Panc1 (cell line): ENCODE data around the gene RXFP3. TPM values are rescaled to one million over a fixed set of nuclear protein-coding genes. Genes with fewer than 3 reads are reported as not detected.

Experiments
- ATAC-seq: fragments of 200-7000 bp; cut with Tn5 transposase; 2 replicates; pipeline ENCODE4 v1.9.1; 2020; ENCODE audit warnings: mild to moderate bottlenecking, moderate library complexity
- BruUV-seq: library from RNA; stranded (reverse); fragments of 400-500 nt; replicated peaks from 2 replicates; lab custom pipeline; 2021; lab: Mats Ljungman, UMichigan
- CTCF ChIA-PET: fragments of 300-600 bp; sonication (Branson Sonifier 250); formaldehyde crosslinking; loops from one replicate; lab custom pipeline; 2022; ENCODE audit warnings: antibody characterized with exemption; lab: Charles Lee
- POLR2A ChIA-PET: fragments of 300-600 bp; sonication (Branson Sonifier 250); formaldehyde crosslinking; loops from one replicate; lab custom pipeline; 2022; ENCODE audit warnings: antibody characterized with exemption; lab: Charles Lee
- DNase-seq: peaks from one replicate; pipeline ENCODE4 v3.0.0-alpha.2; 2010; ENCODE audit warnings: low read depth, low spot score
- H3K27ac ChIP-seq: 2 replicates; pipeline ENCODE4 v1.5.1; 2011; ENCODE audit warnings: mild to moderate bottlenecking, low read length, inconsistent platforms
- H3K27me3 ChIP-seq: fragments of 200-500 bp; sonication (Bioruptor generic); 2 replicates; pipeline ENCODE4 v1.6.0; 2014; ENCODE audit warnings: low read length, inconsistent platforms; ENCODE audit not compliant: control insufficient read depth, insufficient read depth
- H3K36me3 ChIP-seq: fragments of 200-500 bp; sonication (Bioruptor generic); 2 replicates; pipeline ENCODE4 v1.5.1; 2014; ENCODE audit warnings: inconsistent platforms, mild to moderate bottlenecking, low read length, moderate library complexity; ENCODE audit not compliant: control insufficient read depth, insufficient read depth
- H3K4me1 ChIP-seq: 2 replicates; pipeline ENCODE4 v1.5.1; 2011; ENCODE audit warnings: inconsistent platforms, mild to moderate bottlenecking, low read length, moderate library complexity; ENCODE audit not compliant: control insufficient read depth, insufficient read depth
- H3K4me3 ChIP-seq, 2 experiments: 2 replicates each; pipeline ENCODE4 v1.5.1; 2011 to 2012; ENCODE audit warnings: low read depth in 2 of 2, low read length in 2 of 2, mild to moderate bottlenecking in 2 of 2, inconsistent platforms in 1 of 2, moderate library complexity in 1 of 2
- H3K9me3 ChIP-seq: fragments of 200-500 bp; sonication (Bioruptor generic); 2 replicates; pipeline ENCODE4 v1.5.1; 2014; ENCODE audit warnings: low read depth, mild to moderate bottlenecking, inconsistent platforms, low read length, moderate library complexity; ENCODE audit not compliant: control insufficient read depth, insufficient read depth
- POLR2AphosphoS5 ChIP-seq: IDR thresholded peaks from 2 replicates; pipeline ENCODE4 v1.6.1; 2012; ENCODE audit warnings: mild to moderate bottlenecking, low read depth, low read length, moderate library complexity
- REST ChIP-seq, 2 experiments: IDR thresholded peaks; 2 replicates each; pipeline ENCODE4 v1.6.1; 2011 to 2012; ENCODE audit warnings: low read depth in 2 of 2, control low read depth in 1 of 2, low read length in 1 of 2, mild to moderate bottlenecking in 1 of 2, moderate library complexity in 1 of 2; ENCODE audit not compliant: insufficient read depth in 1 of 2
- SIN3A ChIP-seq: IDR thresholded peaks from 2 replicates; pipeline ENCODE4 v1.6.1; 2012; ENCODE audit warnings: low read depth, mild to moderate bottlenecking, low read length, moderate library complexity, borderline replicate concordance; ENCODE audit not compliant: insufficient read depth
- TCF7L2 ChIP-seq: IDR thresholded peaks from 2 replicates; pipeline ENCODE4 v1.6.1; 2011; ENCODE audit warnings: mild to moderate bottlenecking, low read depth, low read length, inconsistent platforms
- in situ Hi-C: cut with HindIII; loops from 2 replicates; pipeline ENCODE4 v1.10.0; 2016; ENCODE audit warnings: low sequenced_read_pairs, low pct_unique_long_range_greater_than_20kb
- intact Hi-C: fragments of 100-400 bp; cut with micrococcal nuclease; formaldehyde crosslinking; loops from one replicate; pipeline ENCODE4 v1.10.0; 2022; ENCODE audit not compliant: unreplicated experiment
- total RNA-seq: library from RNA; stranded (reverse); gene quantifications from one replicate; pipeline ENCODE4 v1.2.1, GENCODE V29; 2021; ENCODE audit not compliant: unreplicated experiment
- TF ChIP-seq, protein P1 (sequence below): fragments of 450-650 bp; IDR thresholded peaks from 2 replicates; pipeline ENCODE4 v1.5.1; 2017; ENCODE audit warnings: mild to moderate bottlenecking

The RXFP3 gene
- total RNA-seq, 1 experiment from 2014 or later, result not detected

GRCh38 chr5:33929925-33930690 is 6.1 kb upstream of the RXFP3 start:
- Histone ChIP-seq H3K36me3 (no peaks in the 10 kb centered on the region), H3K27me3 (peaks cover 3% of the 10 kb centered on the region), H3K4me3 (no peak overlapping the region), H3K9me3 (no peaks in the 10 kb centered on the region), H3K27ac (no peak overlapping the region), H3K4me1 (no peaks in the 10 kb centered on the region)
- intact Hi-C loops, result loop anchor here (5.0 to 10.0 kb wide), 3 partner anchors 345 to 493 kb away; no protein-coding TSS in a partner anchor
- ChIA-PET CTCF (no interaction called here), POLR2A (no interaction called here)
- ATAC-seq (no peak), DNase-seq (no peak)
- TF ChIP-seq, protein P1, sequence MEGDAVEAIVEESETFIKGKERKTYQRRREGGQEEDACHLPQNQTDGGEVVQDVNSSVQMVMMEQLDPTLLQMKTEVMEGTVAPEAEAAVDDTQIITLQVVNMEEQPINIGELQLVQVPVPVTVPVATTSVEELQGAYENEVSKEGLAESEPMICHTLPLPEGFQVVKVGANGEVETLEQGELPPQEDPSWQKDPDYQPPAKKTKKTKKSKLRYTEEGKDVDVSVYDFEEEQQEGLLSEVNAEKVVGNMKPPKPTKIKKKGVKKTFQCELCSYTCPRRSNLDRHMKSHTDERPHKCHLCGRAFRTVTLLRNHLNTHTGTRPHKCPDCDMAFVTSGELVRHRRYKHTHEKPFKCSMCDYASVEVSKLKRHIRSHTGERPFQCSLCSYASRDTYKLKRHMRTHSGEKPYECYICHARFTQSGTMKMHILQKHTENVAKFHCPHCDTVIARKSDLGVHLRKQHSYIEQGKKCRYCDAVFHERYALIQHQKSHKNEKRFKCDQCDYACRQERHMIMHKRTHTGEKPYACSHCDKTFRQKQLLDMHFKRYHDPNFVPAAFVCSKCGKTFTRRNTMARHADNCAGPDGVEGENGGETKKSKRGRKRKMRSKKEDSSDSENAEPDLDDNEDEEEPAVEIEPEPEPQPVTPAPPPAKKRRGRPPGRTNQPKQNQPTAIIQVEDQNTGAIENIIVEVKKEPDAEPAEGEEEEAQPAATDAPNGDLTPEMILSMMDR, result no peak
- no peak for TF ChIP-seq TCF7L2
- TF ChIP-seq REST (IDR thresholded peaks at IDR 0.05; ENCODE audit: insufficient read depth in 1 of 2, low read depth in 2 of 2, low read length in 1 of 2), result no peak
- TF ChIP-seq SIN3A, result no peak
- no peak for TF ChIP-seq POLR2AphosphoS5
- no TSS peak for BruUV-seq
- in situ Hi-C loops, result no loop called here

GRCh38 chr5:33931136-33931535 is 5.0 kb upstream of the RXFP3 start:
- intact Hi-C loops (loop anchor here (5.0 to 10.0 kb wide), 3 partner anchors 346 to 494 kb away; no protein-coding TSS in a partner anchor), in situ Hi-C loops (no loop called here)
- H3K27me3 ChIP-seq, result peaks cover 9% of the 10 kb centered on the region
- no peak overlapping the region for H3K27ac ChIP-seq
- H3K9me3 ChIP-seq, result no peaks in the 10 kb centered on the region
- BruUV-seq, result no TSS peak
- POLR2A ChIA-PET, result no interaction called here
- no peaks in the 10 kb centered on the region for H3K4me1 ChIP-seq
- DNase-seq, result no peak
- TF ChIP-seq, protein P1, result no peak
- TF ChIP-seq TCF7L2, result no peak
- no peak for TF ChIP-seq REST (IDR thresholded peaks at IDR 0.05; ENCODE audit: insufficient read depth in 1 of 2, low read depth in 2 of 2, low read length in 1 of 2)
- no peak for TF ChIP-seq SIN3A
- no peak for TF ChIP-seq POLR2AphosphoS5
- CTCF ChIA-PET, result no interaction called here
- H3K4me3 ChIP-seq, result no peak overlapping the region
- no peaks in the 10 kb centered on the region for H3K36me3 ChIP-seq
- no peak for ATAC-seq
